ENCODE results near the gene DACH1. TPM values are rescaled to one million over a fixed set of nuclear protein-coding genes. Genes with fewer than 3 reads are reported as not detected.

Gene DACH1
- total RNA-seq, 2 experiments from 2014 or later, result not detected

DNA sequence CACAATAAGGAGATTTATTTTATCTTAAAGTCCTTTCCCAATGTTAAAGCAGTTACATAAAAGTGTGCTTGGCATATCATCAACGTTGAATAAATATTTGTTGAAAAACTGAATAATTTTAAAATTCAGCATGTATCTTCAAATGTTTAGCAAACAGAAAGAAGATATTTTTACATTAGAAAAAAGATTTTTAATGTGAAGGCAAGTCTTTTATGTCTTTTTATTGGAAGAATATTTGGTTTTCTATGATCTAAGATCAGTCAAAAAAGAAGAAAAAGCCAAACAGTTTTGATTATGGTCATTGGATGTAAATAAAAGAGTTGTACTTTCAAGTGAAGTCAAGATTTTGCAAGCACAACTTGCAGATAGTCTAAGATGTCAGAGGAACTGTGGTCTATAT lies 397.4 kb downstream of the DACH1 start:
- Histone ChIP-seq H3K36me3 (ENCODE audit: insufficient read depth, low read length) (no peaks in the 10 kb centered on the region), H3K79me2 (ENCODE audit: insufficient read depth, low read depth, low read length) (no peaks in the 10 kb centered on the region), H2AFZ (ENCODE audit: low read length) (no peak overlapping the region), H4K20me1 (ENCODE audit: insufficient read depth, low read length) (no peaks in the 10 kb centered on the region), H3K9me2 (ENCODE audit: insufficient read depth, low read length) (no peaks in the 10 kb centered on the region), H3K27ac (ENCODE audit: low read depth, low read length, poor library complexity, severe bottlenecking) (no peak overlapping the region), H3K4me3 (ENCODE audit: low read depth, low read length, poor library complexity, severe bottlenecking) (no peak overlapping the region), H3K4me1 (ENCODE audit: insufficient read depth, low read length, poor library complexity, severe bottlenecking) (no peaks in the 10 kb centered on the region), H3K9me3 (ENCODE audit: low read length) (no peaks in the 10 kb centered on the region), H3K4me2 (ENCODE audit: low read length) (no peak overlapping the region)
- intact Hi-C loops (cut with micrococcal nuclease; ENCODE audit: unreplicated experiment), result no loop called here
- BruUV-seq (replicated peaks), result no TSS peak
- CTCF ChIA-PET (ENCODE audit: unreplicated experiment), result no interaction called here
- POLR2A ChIA-PET, result interaction anchor here (0.7 kb wide), 1 partner anchor 448 kb away, joined by 3 read pairs; no protein-coding TSS in a partner anchor
- TF ChIP-seq, protein P1, sequence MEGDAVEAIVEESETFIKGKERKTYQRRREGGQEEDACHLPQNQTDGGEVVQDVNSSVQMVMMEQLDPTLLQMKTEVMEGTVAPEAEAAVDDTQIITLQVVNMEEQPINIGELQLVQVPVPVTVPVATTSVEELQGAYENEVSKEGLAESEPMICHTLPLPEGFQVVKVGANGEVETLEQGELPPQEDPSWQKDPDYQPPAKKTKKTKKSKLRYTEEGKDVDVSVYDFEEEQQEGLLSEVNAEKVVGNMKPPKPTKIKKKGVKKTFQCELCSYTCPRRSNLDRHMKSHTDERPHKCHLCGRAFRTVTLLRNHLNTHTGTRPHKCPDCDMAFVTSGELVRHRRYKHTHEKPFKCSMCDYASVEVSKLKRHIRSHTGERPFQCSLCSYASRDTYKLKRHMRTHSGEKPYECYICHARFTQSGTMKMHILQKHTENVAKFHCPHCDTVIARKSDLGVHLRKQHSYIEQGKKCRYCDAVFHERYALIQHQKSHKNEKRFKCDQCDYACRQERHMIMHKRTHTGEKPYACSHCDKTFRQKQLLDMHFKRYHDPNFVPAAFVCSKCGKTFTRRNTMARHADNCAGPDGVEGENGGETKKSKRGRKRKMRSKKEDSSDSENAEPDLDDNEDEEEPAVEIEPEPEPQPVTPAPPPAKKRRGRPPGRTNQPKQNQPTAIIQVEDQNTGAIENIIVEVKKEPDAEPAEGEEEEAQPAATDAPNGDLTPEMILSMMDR (conservative IDR thresholded peaks at IDR 0.05; ENCODE audit: low read length), result no peak
- TF ChIP-seq EZH2phosphoT487 (IDR thresholded peaks at IDR 0.05; ENCODE audit: borderline replicate concordance, low read depth, low read length), result no peak
- DNase-seq (ENCODE audit: low spot score), result no peak

DNA sequence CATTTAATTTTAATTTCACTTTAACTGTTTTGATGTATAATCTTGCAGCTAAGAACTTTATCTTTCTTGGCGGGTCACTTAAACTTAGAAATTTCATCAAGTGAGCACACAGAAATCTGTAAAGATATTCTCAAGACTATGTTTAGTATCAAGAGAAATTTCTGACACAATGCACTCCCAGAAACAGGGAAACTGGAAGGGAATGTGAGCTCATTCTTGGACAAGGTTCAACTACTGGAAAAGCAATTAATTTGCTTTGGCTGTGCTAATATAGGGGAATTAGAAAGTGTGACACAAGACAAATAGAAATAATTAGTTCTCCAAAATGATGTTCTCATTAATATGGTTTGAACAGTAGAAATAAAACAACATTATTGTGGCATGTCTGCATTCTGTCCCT lies 402.3 kb downstream of the DACH1 start:
- ChIA-PET CTCF (ENCODE audit: unreplicated experiment) (no interaction called here), POLR2A (no interaction called here)
- Histone ChIP-seq H3K4me2 (ENCODE audit: low read length) (no peak overlapping the region), H3K36me3 (ENCODE audit: insufficient read depth, low read length) (no peaks in the 10 kb centered on the region), H3K4me3 (ENCODE audit: low read depth, low read length, poor library complexity, severe bottlenecking) (no peak overlapping the region), H3K79me2 (ENCODE audit: insufficient read depth, low read depth, low read length) (no peaks in the 10 kb centered on the region), H3K9me2 (ENCODE audit: insufficient read depth, low read length) (no peaks in the 10 kb centered on the region), H4K20me1 (ENCODE audit: insufficient read depth, low read length) (no peaks in the 10 kb centered on the region), H3K9me3 (ENCODE audit: low read length) (no peaks in the 10 kb centered on the region), H2AFZ (ENCODE audit: low read length) (no peak overlapping the region), H3K4me1 (ENCODE audit: insufficient read depth, low read length, poor library complexity, severe bottlenecking) (no peaks in the 10 kb centered on the region), H3K27ac (ENCODE audit: low read depth, low read length, poor library complexity, severe bottlenecking) (no peak overlapping the region)
- no TSS peak for BruUV-seq (replicated peaks)
- TF ChIP-seq, protein P1 (conservative IDR thresholded peaks at IDR 0.05; ENCODE audit: low read length), result no peak
- no peak for TF ChIP-seq EZH2phosphoT487 (IDR thresholded peaks at IDR 0.05; ENCODE audit: borderline replicate concordance, low read depth, low read length)
- no peak for DNase-seq (ENCODE audit: low spot score)
- intact Hi-C loops (cut with micrococcal nuclease; ENCODE audit: unreplicated experiment), result no loop called here

DNA sequence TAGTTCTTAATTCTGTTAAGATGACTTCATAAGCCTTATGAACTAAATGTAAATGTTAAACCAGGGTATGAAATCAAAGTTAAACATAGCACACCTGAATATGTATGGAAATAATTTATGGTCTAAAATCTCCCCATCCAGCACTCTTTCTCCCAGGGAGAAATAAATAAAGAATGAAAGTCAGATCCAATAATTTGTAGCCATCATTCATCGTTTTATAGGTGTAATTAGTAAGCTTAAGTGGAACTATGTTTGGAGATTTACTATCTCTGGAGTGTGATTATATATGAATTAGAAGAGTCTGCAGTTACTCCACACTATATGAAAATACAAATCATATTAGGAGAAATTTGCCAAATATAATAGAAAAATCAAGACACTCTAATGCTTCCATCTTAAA lies 405.1 kb downstream of the DACH1 start:
- intact Hi-C loops (cut with micrococcal nuclease; ENCODE audit: unreplicated experiment), result no loop called here
- Histone ChIP-seq H3K36me3 (ENCODE audit: insufficient read depth, low read length) (no peaks in the 10 kb centered on the region), H3K79me2 (ENCODE audit: insufficient read depth, low read depth, low read length) (no peaks in the 10 kb centered on the region), H3K9me3 (ENCODE audit: low read length) (no peaks in the 10 kb centered on the region), H3K4me3 (ENCODE audit: low read depth, low read length, poor library complexity, severe bottlenecking) (no peak overlapping the region), H3K4me2 (ENCODE audit: low read length) (no peak overlapping the region), H4K20me1 (ENCODE audit: insufficient read depth, low read length) (no peaks in the 10 kb centered on the region), H3K27ac (ENCODE audit: low read depth, low read length, poor library complexity, severe bottlenecking) (no peak overlapping the region), H3K9me2 (ENCODE audit: insufficient read depth, low read length) (no peaks in the 10 kb centered on the region), H3K4me1 (ENCODE audit: insufficient read depth, low read length, poor library complexity, severe bottlenecking) (no peaks in the 10 kb centered on the region), H2AFZ (ENCODE audit: low read length) (no peak overlapping the region)
- ChIA-PET POLR2A (no interaction called here), CTCF (ENCODE audit: unreplicated experiment) (no interaction called here)
- BruUV-seq (replicated peaks), result no TSS peak
- DNase-seq (ENCODE audit: low spot score), result no peak
- TF ChIP-seq, protein P1 (conservative IDR thresholded peaks at IDR 0.05; ENCODE audit: low read length), result no peak
- no peak for TF ChIP-seq EZH2phosphoT487 (IDR thresholded peaks at IDR 0.05; ENCODE audit: borderline replicate concordance, low read depth, low read length)

Data from OCI-LY7 (cell line).